ENCODE results near the gene MARVELD2. TPM values are rescaled to one million over a fixed set of nuclear protein-coding genes. Genes with fewer than 3 reads are reported as not detected.
"Not testable (repeated sequence)": the region's sequence is repeated elsewhere in the genome, so short reads cannot be mapped to it uniquely, and the experiment has no call there.

The MARVELD2 gene
- total RNA-seq = 1 to 10 TPM in 1 of 8 experiments, under 1 TPM in 7; 0.05 to 2.5 (median 0.26) TPM

GRCh38 chr5:69414885-69415583, at the start of gene MARVELD2:
Gene MARVELD2, plus strand, starts transcription at chr5:69415116. Its CDS starts 4,270 bp downstream, at chr5:69419386.
- in situ Hi-C loops (cut with MboI; ENCODE audit: low pct_unique_long_range_greater_than_20kb in 2 of 9, low sequenced_read_pairs in 9 of 9, unreplicated experiment in 9 of 9) = no loop called here
- peak in 6 of 8 experiments; percentile 37 to 99 (median 58) for ATAC-seq (replicated peaks in 6 of 8)
- H3K27ac ChIP-seq = no peak within 1 kb of the TSS
- WGBS, 10 experiments = 27 to 100% (median 65%) methylated on average over 1 to 14 of the region's 78 CpGs; no CpG with 5 or more reads in 6 of the 10 experiments
- peak within 1 kb of the TSS in 1 of 5 donors; percentile 13 for H3K4me3 ChIP-seq
- no peaks in the 10 kb centered on the region for H3K4me1 ChIP-seq (replicated peaks in 1 of 2)

DNA sequence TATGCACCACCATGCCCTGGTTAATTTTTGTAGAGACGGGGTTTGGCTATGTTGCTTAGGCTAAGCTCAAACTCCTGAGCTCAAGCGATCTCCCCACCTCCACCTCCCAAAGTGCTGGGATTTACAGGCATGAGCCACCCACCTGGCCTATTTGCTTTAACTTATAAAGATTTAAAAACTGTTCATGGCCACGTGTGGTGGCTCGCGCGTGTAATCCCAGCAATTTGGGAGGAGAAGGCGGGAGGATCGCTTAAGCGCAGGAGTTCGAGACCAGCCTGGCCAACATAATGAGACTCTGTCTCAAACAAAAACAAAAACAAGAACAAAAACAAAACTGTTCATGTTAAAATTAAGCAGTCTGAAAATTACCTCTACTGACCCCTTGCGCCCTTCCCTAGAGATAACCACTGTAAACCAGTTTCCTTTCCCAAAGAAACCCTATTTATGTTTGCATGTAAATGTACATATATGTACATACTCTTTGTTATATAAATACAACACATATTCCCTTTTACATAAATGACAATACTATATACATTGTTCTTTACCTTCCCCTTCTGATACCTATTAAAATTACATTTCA, 47.1 kb upstream of the MARVELD2 start:
- in situ Hi-C loops (cut with MboI; ENCODE audit: low pct_unique_long_range_greater_than_20kb in 2 of 9, low sequenced_read_pairs in 9 of 9, unreplicated experiment in 9 of 9) = no loop called here

DNA sequence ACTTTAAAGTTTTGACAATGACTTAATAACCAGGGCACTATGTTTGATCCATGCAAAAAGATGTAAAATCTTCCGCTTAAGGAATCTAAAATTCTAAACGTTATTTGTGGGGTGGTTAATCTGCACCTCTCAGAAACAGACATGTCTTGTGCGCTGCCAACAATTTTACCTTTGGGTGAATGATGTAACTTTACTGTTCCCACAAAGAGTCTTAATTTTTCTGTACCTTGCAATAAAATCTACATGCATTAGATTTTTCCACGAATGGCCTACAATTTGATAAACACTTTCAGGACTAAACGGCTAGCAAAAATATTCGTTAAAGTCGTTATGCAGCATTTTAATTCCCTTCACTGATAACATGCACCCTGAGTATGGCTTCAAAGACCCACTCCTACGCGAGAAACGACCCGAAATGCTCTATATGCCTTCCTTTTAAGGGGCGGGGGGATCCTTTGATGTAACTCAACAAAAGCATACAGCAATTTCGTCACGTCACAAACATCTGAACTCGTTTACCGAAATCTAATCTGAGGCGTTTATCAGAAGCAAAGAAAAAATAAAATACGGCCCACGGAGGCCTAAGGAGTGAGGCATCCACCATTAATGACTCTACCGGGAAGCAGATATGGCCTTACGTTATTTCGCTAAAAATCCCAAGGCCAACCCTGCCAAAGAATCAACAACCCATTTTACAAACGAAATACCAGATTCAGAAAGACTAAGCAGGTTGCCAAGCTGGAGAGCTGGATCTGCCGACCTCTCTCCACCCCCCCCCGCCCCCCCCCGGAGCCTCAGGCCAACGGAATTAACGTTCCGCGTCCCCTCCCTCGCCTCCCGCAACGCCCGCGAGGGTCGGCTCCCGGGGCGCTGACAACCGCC, 46.2 kb upstream of the MARVELD2 start:
- peak; percentile 1 to 7 (median 4) for ATAC-seq (replicated peaks in 6 of 8)
- Histone ChIP-seq H3K4me1 (replicated peaks in 1 of 2) (peaks cover 12 to 20% of the 10 kb centered on the region in 2 donors), H3K4me3 (peak overlapping the region; percentile 67 to 97 (median 92)), H3K27ac (peak overlapping the region; percentile 98 to 99)
- in situ Hi-C loops (cut with MboI; ENCODE audit: low pct_unique_long_range_greater_than_20kb in 2 of 9, low sequenced_read_pairs in 9 of 9, unreplicated experiment in 9 of 9) = no loop called here
- WGBS, 10 experiments = 0 to 22% (median 2%) methylated on average over 3 to 21 of the region's 39 CpGs

More for the DNA sequence above, 47.1 kb upstream of the MARVELD2 start:
- ATAC-seq (replicated peaks in 6 of 8) = no peak
- 24 to 98% (median 86%) methylated on average over 1 to 11 of the region's 11 CpGs; no CpG with 5 or more reads in 1 of the 10 experiments for whole genome bisulfite sequencing, 10 experiments
- Histone ChIP-seq H3K4me1 (replicated peaks in 1 of 2) (peaks cover 12 to 20% of the 10 kb centered on the region in 2 donors), H3K27ac (no peak overlapping the region), H3K4me3 (peak overlapping the region; percentile 67 to 97 (median 92))

DNA sequence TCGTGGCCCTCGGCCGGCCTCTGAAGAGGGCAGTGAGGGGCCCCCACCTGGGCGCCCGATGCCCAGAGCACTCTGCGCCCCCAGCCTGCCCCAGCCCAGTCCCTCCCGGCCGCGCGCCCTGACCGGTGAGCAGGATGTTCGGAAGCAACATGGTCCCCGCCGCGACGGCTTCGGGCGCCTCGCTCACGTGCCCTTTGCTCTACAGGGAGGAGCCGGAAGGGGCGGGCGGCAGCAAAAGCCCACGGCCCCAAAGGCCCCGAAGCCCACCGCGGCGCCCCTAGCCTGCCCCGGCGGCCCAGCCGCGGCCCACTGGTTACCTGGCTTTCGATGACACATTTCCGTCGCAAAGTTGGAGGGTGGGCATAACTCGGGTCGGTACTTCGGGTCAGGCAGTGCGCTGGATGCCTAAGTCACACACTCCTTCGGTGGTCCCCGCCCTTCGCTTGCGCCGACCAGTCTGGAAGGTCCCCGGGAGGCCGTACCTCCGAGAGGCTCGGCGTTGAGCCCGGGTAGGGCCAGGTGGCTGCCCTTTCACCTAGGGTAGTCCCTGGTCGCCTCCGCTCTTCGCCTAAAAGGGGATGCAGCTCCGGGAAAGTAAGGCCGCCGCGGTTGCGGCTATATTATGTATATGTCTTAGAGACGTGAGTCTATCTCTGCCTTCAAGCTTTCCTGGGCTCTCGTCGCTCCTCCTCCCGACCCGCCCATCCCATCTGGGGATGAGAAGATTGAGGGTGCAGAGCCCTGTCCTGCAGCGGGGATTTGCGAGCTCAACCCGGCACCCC, 45.4 kb upstream of the MARVELD2 start, which contains the start of the genes AK6, RAD17 and TAF9:
AK6 (minus strand) TSS at position 181 of the 782 bp plus-strand sequence; CDS start at position 151, 30 bp downstream.
RAD17 (plus strand) TSS at position 479 of the 782 bp plus-strand sequence. CDS start 2,391 bp downstream, outside the sequence.
TAF9 (minus strand) TSS at position 181 of the 782 bp plus-strand sequence. CDS start 3,783 bp downstream, outside the sequence.
- 0% methylated on average over 2 to 6 of the region's 66 CpGs; no CpG with 5 or more reads in 8 of the 10 experiments for WGBS, 10 experiments
- H3K4me1 ChIP-seq (replicated peaks in 1 of 2) = peaks cover 12 to 20% of the 10 kb centered on the region in 2 donors
- H3K27ac ChIP-seq = peak within 1 kb of the TSS; percentile 98 to 99
- peak within 1 kb of the TSS; percentile 67 to 97 (median 92) for H3K4me3 ChIP-seq
- peak; percentile 89 to 96 (median 94) for ATAC-seq (replicated peaks in 6 of 8)
- in situ Hi-C loops (cut with MboI; ENCODE audit: low pct_unique_long_range_greater_than_20kb in 2 of 9, low sequenced_read_pairs in 9 of 9, unreplicated experiment in 9 of 9) = no loop called here

GRCh38 chr5:69370335-69370734, 44.6 kb upstream of the MARVELD2 start:
- Histone ChIP-seq H3K27ac (peak overlapping the region in 1 of 2 donors; percentile 99), H3K4me1 (replicated peaks in 1 of 2) (peaks cover 12 to 20% of the 10 kb centered on the region in 2 donors), H3K4me3 (peak overlapping the region; percentile 67 to 97 (median 92))
- WGBS, 10 experiments = 0 to 10% (median 0%) methylated on average over 1 to 14 of the region's 16 CpGs
- in situ Hi-C loops (cut with MboI; ENCODE audit: low pct_unique_long_range_greater_than_20kb in 2 of 9, low sequenced_read_pairs in 9 of 9, unreplicated experiment in 9 of 9); ATAC-seq (replicated peaks in 6 of 8): not testable (repeated sequence)

- Histone ChIP-seq H3K27ac (no peak overlapping the region), H3K4me3 (no peak overlapping the region), H3K4me1 (replicated peaks in 1 of 2) (peaks cover 12 to 20% of the 10 kb centered on the region in 2 donors)
- in situ Hi-C loops (cut with MboI; ENCODE audit: low pct_unique_long_range_greater_than_20kb in 2 of 9, low sequenced_read_pairs in 9 of 9, unreplicated experiment in 9 of 9) = no loop called here
- WGBS, 10 experiments = 90 to 100% (median 99%) methylated on average over 1 to 5 of the region's 5 CpGs; no CpG with 5 or more reads in 4 of the 10 experiments
- ATAC-seq (replicated peaks in 6 of 8) = no peak
Measured at GRCh38 chr5:69372394-69372793, 42.5 kb upstream of the MARVELD2 start.

GRCh38 chr5:69374911-69375446, 39.9 kb upstream of the MARVELD2 start:
- WGBS, 10 experiments = 86 to 100% (median 96%) methylated on average over 1 to 4 of the region's 4 CpGs; no CpG with 5 or more reads in 1 of the 10 experiments
- H3K27ac ChIP-seq = no peak overlapping the region
- ATAC-seq (replicated peaks in 6 of 8) = no peak
- H3K4me3 ChIP-seq = no peak overlapping the region
- in situ Hi-C loops (cut with MboI; ENCODE audit: low pct_unique_long_range_greater_than_20kb in 2 of 9, low sequenced_read_pairs in 9 of 9, unreplicated experiment in 9 of 9) = no loop called here
- peaks cover 3 to 10% of the 10 kb centered on the region in 2 donors for H3K4me1 ChIP-seq (replicated peaks in 1 of 2)

DNA sequence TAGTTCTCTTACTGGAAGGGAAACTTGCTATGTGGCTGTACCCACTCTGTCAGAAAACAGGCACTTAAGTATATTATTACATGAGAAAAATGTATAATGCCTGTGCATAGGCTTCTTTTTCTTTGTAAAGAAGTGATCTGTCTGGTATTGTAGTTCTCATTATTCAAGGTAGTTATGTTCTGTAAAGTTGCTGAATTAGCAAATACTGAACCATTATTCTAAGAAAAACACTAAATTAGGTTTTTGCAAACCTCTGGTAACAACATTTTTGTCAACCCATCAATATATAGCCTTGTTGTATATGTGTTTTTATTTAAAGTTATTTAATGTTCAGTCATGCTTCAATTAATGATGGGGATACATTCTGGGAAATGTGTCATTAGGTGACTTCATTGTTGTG, 36.5 kb upstream of the MARVELD2 start:
- Histone ChIP-seq H3K4me3 (no peak overlapping the region), H3K27ac (no peak overlapping the region), H3K4me1 (replicated peaks in 1 of 2) (no peaks in the 10 kb centered on the region)
- no peak for ATAC-seq (replicated peaks in 6 of 8)
- in situ Hi-C loops (cut with MboI; ENCODE audit: low pct_unique_long_range_greater_than_20kb in 2 of 9, low sequenced_read_pairs in 9 of 9, unreplicated experiment in 9 of 9) = no loop called here

- in situ Hi-C loops (cut with MboI; ENCODE audit: low pct_unique_long_range_greater_than_20kb in 2 of 9, low sequenced_read_pairs in 9 of 9, unreplicated experiment in 9 of 9) = no loop called here
- no peaks in the 10 kb centered on the region for H3K4me1 ChIP-seq (replicated peaks in 1 of 2)
- WGBS, 10 experiments = 84 to 100% (median 94%) methylated on average over 1 to 9 of the region's 15 CpGs; no CpG with 5 or more reads in 1 of the 10 experiments
- no peak overlapping the region for H3K4me3 ChIP-seq
- H3K27ac ChIP-seq = no peak overlapping the region
- ATAC-seq (replicated peaks in 6 of 8) = no peak
Measured at GRCh38 chr5:69404659-69405330, 10.1 kb upstream of the MARVELD2 start.

- Histone ChIP-seq H3K4me1 (replicated peaks in 1 of 2) (no peaks in the 10 kb centered on the region), H3K4me3 (no peak overlapping the region), H3K27ac (no peak overlapping the region)
- no peak for ATAC-seq (replicated peaks in 6 of 8)
- in situ Hi-C loops (cut with MboI; ENCODE audit: low pct_unique_long_range_greater_than_20kb in 2 of 9, low sequenced_read_pairs in 9 of 9, unreplicated experiment in 9 of 9) = no loop called here
- WGBS, 10 experiments = 41 to 100% (median 82%) methylated on average over 1 to 13 of the region's 18 CpGs; no CpG with 5 or more reads in 4 of the 10 experiments
Measured at GRCh38 chr5:69415584-69415958, 655 bp downstream of the MARVELD2 start.

DNA sequence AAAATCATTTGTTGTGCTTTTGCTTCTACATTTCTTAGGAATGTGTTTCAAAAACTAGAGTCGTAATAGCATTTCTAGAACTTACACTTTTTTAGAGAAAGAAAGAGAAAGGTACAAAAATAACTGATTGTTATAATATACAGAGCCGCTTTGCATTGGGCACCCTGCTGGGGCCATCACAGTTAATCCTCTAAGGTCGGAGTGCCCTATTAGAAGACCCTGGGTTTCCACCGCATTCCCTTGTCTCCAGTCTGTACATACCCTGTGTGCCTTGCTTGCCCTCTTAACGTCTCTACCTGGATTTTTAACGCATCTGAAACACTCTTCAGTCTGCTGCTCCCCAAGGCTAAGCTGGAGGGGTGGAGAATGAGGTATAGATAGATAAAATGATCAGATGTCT, 1.3 kb downstream of the MARVELD2 start:
- 67 to 98% (median 86%) methylated on average over 1 to 6 of the region's 6 CpGs; no CpG with 5 or more reads in 1 of the 10 experiments for WGBS, 10 experiments
- ATAC-seq (replicated peaks in 6 of 8) = no peak
- Histone ChIP-seq H3K4me1 (replicated peaks in 1 of 2) (no peaks in the 10 kb centered on the region), H3K27ac (no peak overlapping the region), H3K4me3 (no peak overlapping the region)
- in situ Hi-C loops (cut with MboI; ENCODE audit: low pct_unique_long_range_greater_than_20kb in 2 of 9, low sequenced_read_pairs in 9 of 9, unreplicated experiment in 9 of 9) = no loop called here
